ENCODE data around the gene AP1B1. TPM values are rescaled to one million over a fixed set of nuclear protein-coding genes. Genes with fewer than 3 reads are reported as not detected.

AP1B1 gene
- total and polyA plus RNA-seq, 2 donors = 33.0 to 33.2 TPM

DNA sequence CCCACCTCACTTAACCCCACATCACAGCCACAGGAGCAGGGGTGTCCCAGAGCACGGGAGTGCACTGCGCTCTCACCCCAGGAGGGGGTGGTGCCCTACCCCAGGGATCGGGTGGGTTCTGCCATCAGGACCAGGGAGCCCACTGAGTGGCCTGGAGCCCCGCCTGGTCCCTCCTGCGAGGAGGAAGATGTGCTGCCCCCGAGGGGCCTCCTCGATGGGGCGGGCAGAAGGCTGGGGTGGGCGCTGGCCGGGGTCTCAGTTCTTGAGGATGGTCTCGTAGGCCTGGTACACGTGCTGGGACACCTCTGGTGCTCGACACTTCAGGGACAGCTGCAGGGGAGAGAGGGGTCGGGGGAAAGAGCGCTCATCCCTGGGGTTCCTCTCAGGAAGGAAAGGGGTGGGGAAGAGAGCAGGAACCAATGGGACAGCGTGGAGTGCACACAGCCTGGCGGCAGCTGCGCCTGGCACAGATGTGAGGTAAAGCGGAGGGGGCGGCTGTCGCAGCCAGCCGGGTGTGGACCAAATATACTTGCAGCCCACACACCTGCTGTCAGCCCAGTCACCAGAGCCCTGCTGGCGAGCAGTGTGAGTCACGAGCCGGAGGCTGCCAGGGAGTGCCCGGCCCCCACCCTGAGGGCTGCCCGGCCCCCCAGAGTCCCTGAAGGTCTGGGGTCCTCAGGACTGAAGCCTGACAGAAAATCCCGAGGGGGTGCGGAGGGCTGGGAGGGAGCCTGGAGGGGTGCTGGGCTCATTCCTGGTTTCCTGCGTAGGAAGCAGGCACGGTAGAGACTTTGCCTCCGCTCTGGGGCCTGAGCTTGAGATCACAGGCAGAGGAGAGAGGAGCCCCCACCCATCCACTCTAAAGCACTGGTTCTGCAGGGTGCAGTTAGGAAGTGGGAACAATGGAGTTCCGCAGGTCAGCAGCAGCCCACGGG lies 59.5 kb downstream of the AP1B1 start:
- H3K27ac ChIP-seq (ENCODE audit: low read depth in 1 of 2, low read length in 1 of 2) = no peak overlapping the region
- WGBS = 97% methylated on average over 34 of the region's 34 CpGs
- H3K9me3 ChIP-seq (ENCODE audit: control insufficient read depth in 2 of 2, insufficient read depth in 1 of 2, low read length in 1 of 2) = no peaks in the 10 kb centered on the region
- no peaks in the 10 kb centered on the region for H3K4me1 ChIP-seq (ENCODE audit: control insufficient read depth in 2 of 2, insufficient read depth in 2 of 2, low read length in 2 of 2)
- DNase-seq (ENCODE audit: low read depth in 6 of 9, low spot score in 9 of 9) = no peak
- no peak overlapping the region for H3K4me3 ChIP-seq (ENCODE audit: low read length in 2 of 2)
- H3K36me3 ChIP-seq (ENCODE audit: control insufficient read depth in 2 of 2, insufficient read depth in 2 of 2, low read length in 1 of 2) = peaks cover 51 to 62% of the 10 kb centered on the region in 2 donors
- H3K27me3 ChIP-seq (ENCODE audit: control insufficient read depth in 2 of 2, insufficient read depth in 1 of 2, low read length in 1 of 2) = no peaks in the 10 kb centered on the region

DNA sequence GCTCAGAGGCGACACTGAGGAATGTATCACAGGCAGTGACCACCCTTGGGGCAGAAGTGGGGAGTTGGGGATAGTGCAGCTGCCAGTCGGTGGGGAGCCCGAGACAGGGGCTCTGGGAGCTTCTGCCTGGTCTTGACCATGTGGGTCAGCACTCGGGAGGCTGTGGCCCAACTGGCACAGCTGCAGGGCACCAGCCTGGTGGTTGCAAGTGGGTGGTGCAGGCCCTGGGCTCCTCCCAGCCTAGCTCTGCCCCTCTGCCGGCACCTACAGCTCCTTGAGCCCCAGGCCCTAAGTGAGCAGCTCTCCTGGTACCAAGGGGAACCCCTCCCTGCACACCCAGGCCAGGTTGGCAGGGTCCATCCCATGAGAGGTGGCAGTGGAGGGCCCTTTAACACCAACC lies 60.3 kb downstream of the AP1B1 start:
- H3K4me1 ChIP-seq (ENCODE audit: control insufficient read depth in 2 of 2, insufficient read depth in 2 of 2, low read length in 2 of 2) = no peaks in the 10 kb centered on the region
- H3K27me3 ChIP-seq (ENCODE audit: control insufficient read depth in 2 of 2, insufficient read depth in 1 of 2, low read length in 1 of 2) = no peaks in the 10 kb centered on the region
- over 99% methylated on average over 5 of the region's 5 CpGs for WGBS
- no peak overlapping the region for H3K4me3 ChIP-seq (ENCODE audit: low read length in 2 of 2)
- no peak for DNase-seq (ENCODE audit: low read depth in 6 of 9, low spot score in 9 of 9)
- H3K27ac ChIP-seq (ENCODE audit: low read depth in 1 of 2, low read length in 1 of 2) = no peak overlapping the region
- H3K9me3 ChIP-seq (ENCODE audit: control insufficient read depth in 2 of 2, insufficient read depth in 1 of 2, low read length in 1 of 2) = no peaks in the 10 kb centered on the region
- peaks cover 45 to 59% of the 10 kb centered on the region in 2 donors for H3K36me3 ChIP-seq (ENCODE audit: control insufficient read depth in 2 of 2, insufficient read depth in 2 of 2, low read length in 1 of 2)

DNA sequence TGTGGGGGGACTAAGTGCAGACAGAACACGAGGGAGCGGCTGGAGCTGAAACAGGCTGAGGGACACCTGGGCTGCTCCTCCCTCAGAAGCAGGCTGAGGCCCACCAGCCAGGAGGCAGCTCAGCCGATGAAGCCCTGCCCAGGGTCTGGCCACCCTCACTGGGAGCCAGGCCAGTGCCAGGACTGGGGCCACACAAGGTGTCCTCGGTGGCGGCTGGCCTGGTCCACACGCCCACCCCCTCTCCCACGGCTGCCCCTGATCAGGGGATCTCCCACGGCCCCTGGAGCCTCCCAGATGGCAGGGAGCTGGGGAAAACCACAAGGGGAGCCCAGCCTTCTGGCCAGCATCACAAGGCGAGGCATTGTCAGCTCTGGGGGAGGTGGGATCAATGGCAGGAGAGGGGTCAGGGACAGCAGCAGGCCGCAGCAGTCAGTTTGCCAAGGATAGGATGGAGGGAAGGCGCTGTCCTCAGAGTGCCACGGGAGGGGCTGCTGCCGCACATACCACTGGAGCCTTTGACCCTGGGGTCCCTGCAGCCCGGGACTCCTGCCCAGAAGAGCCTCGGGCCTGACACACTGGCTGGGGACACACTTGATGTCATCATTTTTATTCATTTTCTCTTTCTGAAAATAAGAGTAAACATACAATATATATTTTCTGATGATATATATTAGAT lies 61.1 kb downstream of the AP1B1 start:
- no peak overlapping the region for H3K4me3 ChIP-seq (ENCODE audit: low read length in 2 of 2)
- H3K36me3 ChIP-seq (ENCODE audit: control insufficient read depth in 2 of 2, insufficient read depth in 2 of 2, low read length in 1 of 2) = peaks cover 45 to 54% of the 10 kb centered on the region in 2 donors
- no peak for DNase-seq (ENCODE audit: low read depth in 6 of 9, low spot score in 9 of 9)
- 98% methylated on average over 15 of the region's 15 CpGs for WGBS
- no peak overlapping the region for H3K27ac ChIP-seq (ENCODE audit: low read depth in 1 of 2, low read length in 1 of 2)
- no peaks in the 10 kb centered on the region for H3K4me1 ChIP-seq (ENCODE audit: control insufficient read depth in 2 of 2, insufficient read depth in 2 of 2, low read length in 2 of 2)
- no peaks in the 10 kb centered on the region for H3K27me3 ChIP-seq (ENCODE audit: control insufficient read depth in 2 of 2, insufficient read depth in 1 of 2, low read length in 1 of 2)
- no peaks in the 10 kb centered on the region for H3K9me3 ChIP-seq (ENCODE audit: control insufficient read depth in 2 of 2, insufficient read depth in 1 of 2, low read length in 1 of 2)

DNA sequence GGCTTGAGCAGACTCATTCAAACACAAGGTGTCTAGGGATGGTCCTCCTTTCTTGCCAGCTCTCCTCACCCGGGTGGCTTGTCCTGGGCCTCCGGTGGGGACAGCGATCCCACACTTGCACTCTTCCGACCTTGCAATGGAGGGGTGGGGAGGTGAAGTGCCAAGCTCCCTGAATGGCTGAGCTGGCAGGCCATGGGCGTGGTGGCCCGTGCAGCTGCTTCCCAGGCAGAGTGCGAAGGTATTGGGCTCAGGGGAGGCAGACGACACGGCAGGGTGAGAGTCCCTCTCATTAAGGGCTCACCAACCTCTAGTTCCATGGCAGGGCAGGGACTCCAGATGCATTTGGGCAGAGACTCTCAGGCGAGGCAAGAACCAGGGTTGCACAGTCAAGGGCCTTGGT lies 61.9 kb downstream of the AP1B1 start:
- peaks cover 40 to 48% of the 10 kb centered on the region in 2 donors for H3K36me3 ChIP-seq (ENCODE audit: control insufficient read depth in 2 of 2, insufficient read depth in 2 of 2, low read length in 1 of 2)
- no peak for DNase-seq (ENCODE audit: low read depth in 6 of 9, low spot score in 9 of 9)

DNA sequence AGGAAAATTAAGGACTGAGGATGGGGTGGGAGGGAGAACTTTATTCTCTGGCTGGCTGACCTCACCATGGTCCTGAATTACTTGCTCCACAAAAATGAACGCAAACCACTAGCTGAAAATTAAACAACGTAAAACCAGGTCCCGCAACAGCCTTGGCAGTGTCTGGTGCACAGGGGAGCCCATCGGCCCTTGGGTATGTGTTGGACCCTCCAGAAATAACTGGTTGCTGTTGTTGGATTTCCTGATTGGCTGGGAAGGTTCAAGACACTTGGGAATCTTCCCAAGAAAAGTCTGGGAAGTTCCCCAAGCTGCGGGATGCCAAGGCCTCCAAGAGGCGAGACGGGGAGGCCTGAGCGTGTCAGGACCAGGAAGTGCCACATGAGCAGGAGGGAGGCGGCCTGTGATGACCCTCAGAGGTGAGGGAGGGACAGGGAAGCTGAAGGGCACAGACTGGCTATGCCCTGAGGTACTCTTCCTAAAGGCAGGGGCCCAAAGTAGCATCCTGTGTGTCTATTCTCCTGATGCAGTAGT lies 62.5 kb downstream of the AP1B1 start:
- Histone ChIP-seq H3K4me1 (ENCODE audit: control insufficient read depth in 2 of 2, insufficient read depth in 2 of 2, low read length in 2 of 2) (no peaks in the 10 kb centered on the region), H3K4me3 (ENCODE audit: low read length in 2 of 2) (no peak overlapping the region), H3K27me3 (ENCODE audit: control insufficient read depth in 2 of 2, insufficient read depth in 1 of 2, low read length in 1 of 2) (no peaks in the 10 kb centered on the region), H3K27ac (ENCODE audit: low read depth in 1 of 2, low read length in 1 of 2) (no peak overlapping the region), H3K36me3 (ENCODE audit: control insufficient read depth in 2 of 2, insufficient read depth in 2 of 2, low read length in 1 of 2) (peaks cover 34 to 42% of the 10 kb centered on the region in 2 donors), H3K9me3 (ENCODE audit: control insufficient read depth in 2 of 2, insufficient read depth in 1 of 2, low read length in 1 of 2) (no peaks in the 10 kb centered on the region)
- no peak for DNase-seq (ENCODE audit: low read depth in 6 of 9, low spot score in 9 of 9)
- 90% methylated on average over 9 of the region's 9 CpGs for WGBS

More for the DNA sequence above, 61.9 kb downstream of the AP1B1 start:
- H3K9me3 ChIP-seq (ENCODE audit: control insufficient read depth in 2 of 2, insufficient read depth in 1 of 2, low read length in 1 of 2) = no peaks in the 10 kb centered on the region
- H3K27ac ChIP-seq (ENCODE audit: low read depth in 1 of 2, low read length in 1 of 2) = no peak overlapping the region
- WGBS = 98% methylated on average over 10 of the region's 10 CpGs
- no peak overlapping the region for H3K4me3 ChIP-seq (ENCODE audit: low read length in 2 of 2)
- H3K4me1 ChIP-seq (ENCODE audit: control insufficient read depth in 2 of 2, insufficient read depth in 2 of 2, low read length in 2 of 2) = no peaks in the 10 kb centered on the region
- no peaks in the 10 kb centered on the region for H3K27me3 ChIP-seq (ENCODE audit: control insufficient read depth in 2 of 2, insufficient read depth in 1 of 2, low read length in 1 of 2)

DNA sequence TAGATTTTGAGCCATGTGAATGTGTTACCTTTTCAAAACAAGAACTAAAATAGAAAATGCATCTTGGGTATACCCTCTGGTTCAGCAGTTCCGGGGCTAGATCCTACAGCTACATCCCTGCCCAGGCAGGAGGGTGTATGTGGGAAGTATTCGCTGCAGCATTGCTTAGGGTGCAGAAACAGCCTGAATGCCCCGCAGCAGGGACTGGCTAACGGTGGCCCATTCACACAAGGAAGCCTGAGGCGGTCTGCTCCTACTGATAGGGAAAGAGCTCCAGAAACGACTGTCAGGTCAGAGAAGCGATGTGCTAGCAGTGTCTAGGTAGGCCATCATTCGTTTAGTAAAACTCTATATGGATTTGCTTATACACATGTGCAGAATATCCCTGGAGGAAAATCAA lies 63.0 kb downstream of the AP1B1 start:
- DNase-seq (ENCODE audit: low read depth in 6 of 9, low spot score in 9 of 9) = no peak
- Histone ChIP-seq H3K4me1 (ENCODE audit: control insufficient read depth in 2 of 2, insufficient read depth in 2 of 2, low read length in 2 of 2) (no peaks in the 10 kb centered on the region), H3K27me3 (ENCODE audit: control insufficient read depth in 2 of 2, insufficient read depth in 1 of 2, low read length in 1 of 2) (no peaks in the 10 kb centered on the region), H3K27ac (ENCODE audit: low read depth in 1 of 2, low read length in 1 of 2) (no peak overlapping the region), H3K9me3 (ENCODE audit: control insufficient read depth in 2 of 2, insufficient read depth in 1 of 2, low read length in 1 of 2) (no peaks in the 10 kb centered on the region), H3K4me3 (ENCODE audit: low read length in 2 of 2) (no peak overlapping the region), H3K36me3 (ENCODE audit: control insufficient read depth in 2 of 2, insufficient read depth in 2 of 2, low read length in 1 of 2) (peaks cover 29 to 37% of the 10 kb centered on the region in 2 donors)
- 92% methylated on average over 8 of the region's 8 CpGs for WGBS

DNA sequence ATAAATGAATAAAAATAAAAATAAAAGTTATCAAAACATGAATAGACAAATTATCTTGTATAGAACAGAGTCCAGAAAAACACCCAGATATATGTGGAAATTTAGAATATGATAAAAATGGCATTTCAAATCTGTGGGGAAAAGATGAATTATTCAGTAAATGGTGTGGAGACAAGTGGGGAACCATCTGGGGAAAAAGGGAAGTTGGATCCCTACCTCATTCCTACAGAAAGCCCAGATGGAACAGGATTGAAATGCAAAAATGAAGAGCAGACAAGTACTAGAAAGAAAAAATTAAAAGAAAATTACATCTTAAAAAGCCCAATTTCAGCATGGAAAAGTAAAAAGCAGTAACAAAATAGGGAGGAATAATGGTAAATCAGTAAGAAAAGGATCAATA lies 64.7 kb downstream of the AP1B1 start:
- Histone ChIP-seq H3K4me3 (ENCODE audit: low read length in 2 of 2) (no peak overlapping the region), H3K36me3 (ENCODE audit: control insufficient read depth in 2 of 2, insufficient read depth in 2 of 2, low read length in 1 of 2) (peaks cover 12 to 22% of the 10 kb centered on the region in 2 donors), H3K27ac (ENCODE audit: low read depth in 1 of 2, low read length in 1 of 2) (no peak overlapping the region), H3K9me3 (ENCODE audit: control insufficient read depth in 2 of 2, insufficient read depth in 1 of 2, low read length in 1 of 2) (no peaks in the 10 kb centered on the region), H3K4me1 (ENCODE audit: control insufficient read depth in 2 of 2, insufficient read depth in 2 of 2, low read length in 2 of 2) (no peaks in the 10 kb centered on the region), H3K27me3 (ENCODE audit: control insufficient read depth in 2 of 2, insufficient read depth in 1 of 2, low read length in 1 of 2) (no peaks in the 10 kb centered on the region)
- no peak for DNase-seq (ENCODE audit: low read depth in 6 of 9, low spot score in 9 of 9)

DNA sequence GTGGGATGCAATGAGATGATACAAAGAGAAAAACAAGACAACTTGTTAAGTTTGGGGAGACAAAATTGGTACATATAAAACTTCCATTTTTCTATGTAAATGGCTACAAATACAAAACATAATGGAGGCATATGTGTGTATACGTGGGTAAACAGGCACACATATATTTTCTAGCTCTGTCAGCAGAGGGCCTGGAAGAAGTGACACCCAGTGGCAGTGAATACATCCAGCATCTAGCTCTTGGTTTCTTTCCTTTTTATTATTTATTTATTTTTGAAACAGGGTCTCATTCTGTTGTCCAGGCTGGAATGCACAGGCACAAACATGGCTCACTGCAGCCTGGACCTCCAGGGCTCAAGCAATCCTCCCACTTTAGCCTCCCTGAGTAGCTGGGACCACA lies 67.8 kb downstream of the AP1B1 start:
- 71% methylated on average over 1 of the region's 1 CpG for WGBS
- H3K4me3 ChIP-seq (ENCODE audit: low read length in 2 of 2) = no peak overlapping the region
- DNase-seq (ENCODE audit: low read depth in 6 of 9, low spot score in 9 of 9) = no peak
- H3K27me3 ChIP-seq (ENCODE audit: control insufficient read depth in 2 of 2, insufficient read depth in 1 of 2, low read length in 1 of 2) = peaks cover 19 to 23% of the 10 kb centered on the region in 2 donors
- H3K4me1 ChIP-seq (ENCODE audit: control insufficient read depth in 2 of 2, insufficient read depth in 2 of 2, low read length in 2 of 2) = no peaks in the 10 kb centered on the region
- H3K36me3 ChIP-seq (ENCODE audit: control insufficient read depth in 2 of 2, insufficient read depth in 2 of 2, low read length in 1 of 2) = no peaks in the 10 kb centered on the region
- no peaks in the 10 kb centered on the region for H3K9me3 ChIP-seq (ENCODE audit: control insufficient read depth in 2 of 2, insufficient read depth in 1 of 2, low read length in 1 of 2)
- H3K27ac ChIP-seq (ENCODE audit: low read depth in 1 of 2, low read length in 1 of 2) = no peak overlapping the region

DNA sequence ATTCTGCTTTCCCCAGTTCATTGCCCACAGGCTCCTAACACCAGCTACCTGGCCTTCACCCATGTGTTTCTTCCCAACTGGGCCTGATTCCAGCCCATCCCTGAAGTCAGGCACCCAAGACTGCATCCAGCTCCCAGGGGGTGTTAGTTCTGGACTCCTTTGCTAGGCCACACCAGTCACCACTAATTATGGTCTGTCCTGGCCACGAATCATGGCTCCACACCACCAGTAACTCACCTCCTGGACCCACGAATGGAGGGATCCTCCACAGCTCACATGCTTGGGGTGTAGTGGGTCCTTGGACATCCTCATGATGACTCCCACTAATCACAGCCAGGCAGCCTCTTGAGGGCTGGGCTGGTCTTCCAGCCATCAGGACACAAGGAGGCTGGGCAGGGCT lies 69.3 kb downstream of the AP1B1 start:
- WGBS = 92% methylated on average over 2 of the region's 2 CpGs
- Histone ChIP-seq H3K27ac (ENCODE audit: low read depth in 1 of 2, low read length in 1 of 2) (no peak overlapping the region), H3K4me3 (ENCODE audit: low read length in 2 of 2) (no peak overlapping the region), H3K9me3 (ENCODE audit: control insufficient read depth in 2 of 2, insufficient read depth in 1 of 2, low read length in 1 of 2) (no peaks in the 10 kb centered on the region), H3K4me1 (ENCODE audit: control insufficient read depth in 2 of 2, insufficient read depth in 2 of 2, low read length in 2 of 2) (peaks cover 0 to 6% of the 10 kb centered on the region in 2 donors), H3K27me3 (ENCODE audit: control insufficient read depth in 2 of 2, insufficient read depth in 1 of 2, low read length in 1 of 2) (peaks cover 33 to 37% of the 10 kb centered on the region in 2 donors), H3K36me3 (ENCODE audit: control insufficient read depth in 2 of 2, insufficient read depth in 2 of 2, low read length in 1 of 2) (no peaks in the 10 kb centered on the region)
- no peak for DNase-seq (ENCODE audit: low read depth in 6 of 9, low spot score in 9 of 9)

All from thymus (tissue), 11 donors.